ENCODE results near the gene TARBP2.

The TARBP2 gene

GRCh38 chr12:53496752-53497032, 4.4 kb upstream of the TARBP2 start:
- no peak for DNase-seq (ENCODE audit: low spot score)

- no peak for DNase-seq (ENCODE audit: low spot score)
These were observed 3.6 kb upstream of the TARBP2 start for GRCh38 chr12:53497461-53497860.

- no peak for DNase-seq (ENCODE audit: low spot score)
These were observed 2.9 kb upstream of the TARBP2 start for GRCh38 chr12:53498235-53498630.

DNA sequence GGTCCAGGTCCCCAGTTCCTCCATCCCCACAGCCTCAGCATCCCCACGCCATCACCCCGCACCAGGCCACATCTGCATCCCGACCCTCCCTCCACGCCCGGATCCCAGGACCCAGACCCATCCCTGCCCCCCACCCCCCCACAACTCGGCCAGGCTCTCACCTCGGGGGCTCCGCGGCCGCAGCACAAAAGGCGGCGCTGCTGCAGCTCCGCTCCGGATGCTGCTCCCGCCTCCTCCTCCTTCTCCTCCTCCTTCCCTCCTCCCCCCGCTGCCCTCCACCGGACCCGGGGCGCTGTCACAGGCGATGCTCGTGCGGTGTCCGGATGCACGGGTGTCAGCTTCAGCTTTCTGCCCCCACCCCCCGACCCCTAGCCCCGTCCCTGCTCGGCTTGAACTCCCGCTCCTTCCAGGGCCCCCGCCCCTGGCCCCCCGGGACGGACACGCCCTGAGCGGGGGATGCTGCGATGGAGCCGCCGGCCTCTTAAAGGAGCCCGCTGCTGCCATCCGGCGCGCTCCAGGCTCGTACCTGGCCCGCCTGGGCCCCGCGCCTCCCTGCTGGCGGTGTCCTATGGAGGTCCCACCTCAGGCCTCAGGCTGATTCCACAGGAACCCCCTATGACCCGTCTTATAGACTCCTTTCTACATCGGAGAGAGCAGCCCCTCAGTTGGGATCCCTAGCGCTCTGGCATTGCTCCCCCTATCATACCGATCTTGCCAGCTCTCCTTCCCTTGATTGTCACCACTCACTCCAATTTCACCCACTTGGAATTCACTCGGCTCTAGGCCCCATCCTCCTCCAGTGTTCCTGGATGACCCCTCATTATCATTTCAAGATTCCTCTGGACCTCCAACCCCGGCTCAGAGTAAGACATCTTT, 1.6 kb upstream of the TARBP2 start, which contains the start of gene MAP3K12:
Gene MAP3K12, minus strand, starts transcription at position 193 of the 876 bp plus-strand sequence. CDS start 12,067 bp downstream, outside the sequence.
- DNase-seq (ENCODE audit: low spot score), result peak; percentile 36

GRCh38 chr12:53500142-53500775, 824 bp upstream of the TARBP2 start:
- no peak for DNase-seq (ENCODE audit: low spot score)

DNA sequence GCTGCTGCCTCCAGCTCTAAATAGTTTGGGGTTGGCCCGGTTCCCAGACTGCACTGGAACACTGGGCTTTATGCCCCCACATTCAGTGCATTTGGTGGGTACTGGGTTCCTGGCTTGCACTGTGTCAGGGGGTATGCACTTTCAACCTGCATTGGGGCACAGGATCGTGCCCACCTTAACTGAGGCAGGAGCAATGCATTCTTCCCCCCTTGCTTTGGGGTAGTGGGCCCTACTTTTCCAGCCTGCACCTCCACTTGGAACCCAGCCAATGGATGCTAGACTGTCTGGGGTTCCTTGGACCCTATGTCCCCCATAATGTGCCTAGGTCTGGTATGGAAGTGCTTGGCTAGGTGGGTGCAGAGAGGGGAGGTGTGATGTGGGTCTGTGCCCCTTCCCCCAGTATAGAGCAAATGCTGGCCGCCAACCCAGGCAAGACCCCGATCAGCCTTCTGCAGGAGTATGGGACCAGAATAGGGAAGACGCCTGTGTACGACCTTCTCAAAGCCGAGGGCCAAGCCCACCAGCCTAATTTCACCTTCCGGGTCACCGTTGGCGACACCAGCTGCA, 615 bp downstream of the TARBP2 start:
- DNase-seq (ENCODE audit: low spot score), result no peak

GRCh38 chr12:53502331-53502730, 1.2 kb downstream of the TARBP2 start:
- no peak for DNase-seq (ENCODE audit: low spot score)

DNA sequence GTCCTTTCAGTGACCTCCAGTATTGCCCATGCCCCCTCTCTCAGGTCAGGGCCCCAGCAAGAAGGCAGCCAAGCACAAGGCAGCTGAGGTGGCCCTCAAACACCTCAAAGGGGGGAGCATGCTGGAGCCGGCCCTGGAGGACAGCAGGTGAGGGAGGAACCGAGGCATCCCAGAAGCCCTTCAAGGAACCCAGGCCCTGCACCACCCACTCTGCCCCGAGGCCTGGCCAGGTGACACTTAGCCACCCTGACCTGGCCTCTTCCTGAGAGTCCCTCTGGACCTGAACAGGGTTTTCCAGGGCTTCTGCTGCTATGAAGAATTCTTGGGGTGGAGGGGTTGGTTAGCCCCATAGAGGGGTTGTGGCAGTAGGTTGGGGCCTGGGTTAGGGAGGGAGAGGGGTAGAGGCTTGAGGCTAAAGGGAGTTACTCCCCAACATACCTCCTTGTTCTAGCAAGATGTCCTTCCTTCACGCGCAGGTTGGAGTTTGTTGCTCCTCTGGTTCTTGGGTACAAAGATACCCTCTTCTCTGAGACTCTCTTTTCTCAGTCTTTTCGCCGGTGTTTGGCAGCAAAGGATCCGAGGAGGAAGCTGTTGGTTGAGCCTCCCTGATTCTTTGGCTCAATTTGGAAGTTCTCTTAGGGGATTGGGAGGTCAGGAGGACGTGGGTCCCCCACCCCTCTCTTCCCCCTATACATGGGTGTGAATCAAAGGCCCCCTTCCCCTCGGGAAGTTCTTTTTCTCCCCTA, 2.1 kb downstream of the TARBP2 start:
- no peak for DNase-seq (ENCODE audit: low spot score)

GRCh38 chr12:53504004-53504920, 3.2 kb downstream of the TARBP2 start:
- no peak for DNase-seq (ENCODE audit: low spot score)

GRCh38 chr12:53505086-53505485, 4.0 kb downstream of the TARBP2 start:
- no peak for DNase-seq (ENCODE audit: low spot score)

DNA sequence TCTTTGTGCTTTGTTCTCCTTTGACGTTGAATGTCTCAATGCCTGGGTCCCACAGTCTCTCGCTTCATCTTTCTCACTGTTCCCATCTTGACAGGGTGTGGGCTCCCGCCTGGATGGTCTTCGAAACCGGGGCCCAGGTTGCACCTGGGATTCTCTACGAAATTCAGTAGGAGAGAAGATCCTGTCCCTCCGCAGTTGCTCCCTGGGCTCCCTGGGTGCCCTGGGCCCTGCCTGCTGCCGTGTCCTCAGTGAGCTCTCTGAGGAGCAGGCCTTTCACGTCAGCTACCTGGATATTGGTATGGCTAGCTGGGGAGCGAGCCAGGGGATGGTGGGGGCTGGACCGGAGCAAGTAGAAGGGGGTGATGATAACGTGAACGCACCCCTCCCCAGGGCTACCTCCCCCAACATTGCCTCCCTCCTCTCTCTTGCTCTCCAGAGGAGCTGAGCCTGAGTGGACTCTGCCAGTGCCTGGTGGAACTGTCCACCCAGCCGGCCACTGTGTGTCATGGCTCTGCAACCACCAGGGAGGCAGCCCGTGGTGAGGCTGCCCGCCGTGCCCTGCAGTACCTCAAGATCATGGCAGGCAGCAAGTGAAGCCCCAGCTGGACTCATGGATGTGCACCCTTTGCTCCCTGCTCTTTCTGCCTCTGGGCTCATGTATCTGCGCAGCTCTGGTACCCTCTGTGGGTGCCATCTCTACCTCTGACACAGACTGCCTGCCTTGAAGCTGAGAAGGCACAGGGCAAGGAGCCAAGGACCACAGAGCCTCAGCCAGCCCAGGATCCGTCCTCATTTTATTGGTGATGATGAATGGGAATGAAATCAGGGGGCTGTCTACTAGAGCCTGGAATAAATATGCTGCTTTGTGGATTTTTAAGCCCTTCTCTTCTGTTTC, 4.7 kb downstream of the TARBP2 start:
- no peak for DNase-seq (ENCODE audit: low spot score)

GRCh38 chr12:53506450-53506785, 5.3 kb downstream of the TARBP2 start:
- DNase-seq (ENCODE audit: low spot score), result no peak

- no peak for DNase-seq (ENCODE audit: low spot score)
These were observed 6.0 kb downstream of the TARBP2 start, which contains the start of gene NPFF for GRCh38 chr12:53506881-53507602. NPFF (minus strand) TSS chr12:53507484; CDS start chr12:53507474, 10 bp downstream.

DNA sequence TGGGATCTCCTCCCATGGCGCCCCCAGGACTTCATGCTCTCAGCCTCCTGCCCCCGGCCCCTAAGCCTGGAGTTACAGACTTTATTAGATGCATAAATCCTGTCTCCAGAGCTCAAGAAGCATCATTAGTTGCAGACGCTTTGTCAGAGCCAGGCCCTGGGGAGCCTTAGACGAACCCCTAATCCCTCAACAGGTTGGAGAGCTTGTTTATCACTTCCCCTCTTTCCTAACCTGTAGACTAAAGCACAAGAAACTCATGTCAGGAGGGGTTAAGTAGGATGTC, 6.5 kb downstream of the TARBP2 start:
- no peak for DNase-seq (ENCODE audit: low spot score)

DNA sequence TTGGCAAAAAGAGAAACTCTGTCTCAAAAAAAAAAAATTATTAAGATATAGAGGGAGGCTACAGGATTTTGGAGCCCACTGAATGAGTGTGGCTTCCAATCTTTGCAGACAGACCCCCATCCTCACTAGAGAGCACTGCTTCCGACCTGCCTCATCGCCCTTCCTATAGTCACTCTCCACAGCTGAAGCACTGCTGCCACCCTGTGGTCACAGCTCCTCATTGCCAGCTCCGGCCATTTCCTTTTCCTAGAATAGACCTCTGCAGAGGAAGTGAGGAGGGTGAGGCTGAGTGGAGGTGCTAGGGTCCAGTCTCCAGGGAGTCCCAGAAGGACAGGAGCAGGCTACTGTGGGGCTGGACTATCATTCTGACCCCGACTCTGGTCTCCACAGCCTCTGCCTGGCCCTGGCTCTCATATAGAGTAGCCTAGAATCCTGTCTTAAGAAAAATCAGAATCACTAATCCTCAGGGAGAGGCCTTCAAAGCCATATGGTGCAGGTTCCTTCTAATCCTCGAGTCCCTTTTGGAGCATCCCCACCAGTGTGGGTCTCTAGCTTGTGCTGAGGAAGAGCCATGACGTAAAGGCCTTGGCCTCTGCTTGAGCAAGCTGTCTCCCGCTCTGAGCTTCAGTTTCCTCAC, 7.6 kb downstream of the TARBP2 start:
- peak; percentile 88 for DNase-seq (ENCODE audit: low spot score)

DNA sequence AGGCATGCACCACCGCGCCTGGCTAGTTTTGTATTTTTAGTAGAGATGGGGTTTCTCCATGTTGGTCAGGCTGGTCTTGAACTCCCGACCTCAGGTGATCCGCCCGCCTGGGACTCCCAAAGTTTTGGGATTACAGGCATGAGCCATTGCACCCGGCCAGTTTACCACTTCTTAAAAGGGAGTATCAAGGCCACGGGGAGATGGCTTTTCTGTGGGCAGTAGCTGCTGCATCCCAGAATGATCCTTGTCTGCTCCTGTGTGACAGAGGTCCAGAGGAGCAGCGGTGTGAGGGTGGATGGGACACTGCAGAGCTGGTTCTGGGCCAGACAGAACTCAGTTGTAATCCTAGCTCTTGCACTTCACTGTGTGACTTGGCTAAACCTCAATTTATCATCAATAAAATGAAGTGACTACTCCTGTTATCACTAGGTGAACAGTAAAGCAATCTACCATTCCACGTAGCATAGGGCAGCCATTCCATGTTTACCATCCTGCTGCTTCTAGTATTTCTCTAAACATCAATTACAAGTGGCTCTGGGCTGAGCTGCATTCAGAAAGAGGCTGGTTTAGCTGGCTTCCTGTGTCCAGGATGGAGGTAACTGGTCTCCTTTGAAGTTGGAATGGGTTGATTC, 9.2 kb downstream of the TARBP2 start:
- no peak for DNase-seq (ENCODE audit: low spot score)

- DNase-seq (ENCODE audit: low spot score), result no peak
These were observed 12.8 kb downstream of the TARBP2 start for GRCh38 chr12:53513712-53514410.

DNA sequence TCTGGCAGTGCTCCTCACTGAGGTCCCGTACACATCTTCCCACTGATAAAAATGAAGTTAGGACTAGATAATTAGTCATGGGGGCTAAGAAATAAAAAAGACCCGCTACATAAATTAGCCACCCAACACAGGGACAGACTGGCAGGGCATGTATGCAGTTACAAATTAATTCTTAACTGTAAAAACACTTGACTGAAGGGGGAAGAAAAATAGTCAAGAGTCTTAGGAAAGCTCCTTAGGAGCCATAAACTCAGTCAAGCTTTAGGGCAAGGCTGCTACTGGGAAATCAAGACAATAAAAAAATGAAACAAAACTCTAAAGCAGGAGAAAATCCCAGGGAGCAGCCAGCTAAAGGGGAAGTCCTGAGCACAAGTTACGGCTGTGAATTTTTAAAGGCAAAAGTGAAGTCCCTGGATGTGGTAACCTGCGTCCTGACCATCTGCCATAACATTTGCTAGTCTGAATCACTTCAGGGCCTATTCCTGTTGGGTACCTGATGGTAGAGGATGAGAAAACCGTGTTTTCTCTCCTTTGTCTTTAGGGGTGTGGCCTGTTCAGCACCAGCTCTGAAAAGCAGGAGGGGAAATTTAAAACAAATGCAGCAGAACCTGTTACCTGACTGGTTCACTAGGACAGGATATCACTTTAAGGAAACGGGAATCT, 13.7 kb downstream of the TARBP2 start:
- DNase-seq (ENCODE audit: low spot score), result no peak

Data from kidney capillary endothelial cell (primary cell).